Fibroblast of villous mesenchyme (primary cell): ENCODE measurements around the gene ITPRID2. TPM values are rescaled to one million over a fixed set of nuclear protein-coding genes. Genes with fewer than 3 reads are reported as not detected.

ENCODE experiments used
- DNase-seq: peaks from one replicate; pipeline ENCODE4 v3.0.0-alpha.2; 2010; ENCODE audit warnings: low read depth
- H3K4me3 ChIP-seq: 2 replicates; pipeline ENCODE4 v1.5.1; 2011; ENCODE audit warnings: low read depth, mild to moderate bottlenecking, low read length
- CTCF ChIP-seq: IDR thresholded peaks from 2 replicates; pipeline ENCODE4 v1.5.1; 2012; ENCODE audit warnings: low read depth, mild to moderate bottlenecking, low read length; ENCODE audit not compliant: insufficient read depth
- total RNA-seq: library from RNA; depleted of rRNA; stranded (reverse); fragments of >200 nt; gene quantifications from 2 replicates; pipeline ENCODE4 v1.2.3, GENCODE V29; 2012

Gene ITPRID2
- total RNA-seq, 1 donor = 301 TPM

- no peak for TF ChIP-seq CTCF
- peak; percentile 18 for DNase-seq
- no peak overlapping the region for H3K4me3 ChIP-seq
Observed at GRCh38 chr2:181946444-181947127, 55.1 kb downstream of the ITPRID2 start.

GRCh38 chr2:181947273-181947672 is 55.7 kb downstream of the ITPRID2 start:
- DNase-seq = no peak
- H3K4me3 ChIP-seq = no peak overlapping the region
- TF ChIP-seq CTCF = no peak

GRCh38 chr2:181948227-181948626 is 56.7 kb downstream of the ITPRID2 start:
- no peak for DNase-seq
- H3K4me3 ChIP-seq = no peak overlapping the region
- no peak for TF ChIP-seq CTCF

GRCh38 chr2:181949047-181949446 is 57.5 kb downstream of the ITPRID2 start:
- TF ChIP-seq CTCF = no peak
- DNase-seq = no peak

GRCh38 chr2:181952404-181953226 is 61.1 kb downstream of the ITPRID2 start:
- TF ChIP-seq CTCF = no peak
- peak; percentile 30 for DNase-seq
- no peak overlapping the region for H3K4me3 ChIP-seq

More at GRCh38 chr2:181949047-181949446, 57.5 kb downstream of the ITPRID2 start:
- H3K4me3 ChIP-seq = no peak overlapping the region

GRCh38 chr2:181953881-181954537 is 62.5 kb downstream of the ITPRID2 start:
- TF ChIP-seq CTCF = peak; percentile 66
- peak overlapping the region; percentile 49 for H3K4me3 ChIP-seq
- DNase-seq = peak; percentile 75
